ENCODE measurements around the gene ANKRD11. TPM values are rescaled to one million over a fixed set of nuclear protein-coding genes. Genes with fewer than 3 reads are reported as not detected.

ANKRD11 gene
- total RNA-seq: 103 and 105 TPM in 2 replicates

DNA sequence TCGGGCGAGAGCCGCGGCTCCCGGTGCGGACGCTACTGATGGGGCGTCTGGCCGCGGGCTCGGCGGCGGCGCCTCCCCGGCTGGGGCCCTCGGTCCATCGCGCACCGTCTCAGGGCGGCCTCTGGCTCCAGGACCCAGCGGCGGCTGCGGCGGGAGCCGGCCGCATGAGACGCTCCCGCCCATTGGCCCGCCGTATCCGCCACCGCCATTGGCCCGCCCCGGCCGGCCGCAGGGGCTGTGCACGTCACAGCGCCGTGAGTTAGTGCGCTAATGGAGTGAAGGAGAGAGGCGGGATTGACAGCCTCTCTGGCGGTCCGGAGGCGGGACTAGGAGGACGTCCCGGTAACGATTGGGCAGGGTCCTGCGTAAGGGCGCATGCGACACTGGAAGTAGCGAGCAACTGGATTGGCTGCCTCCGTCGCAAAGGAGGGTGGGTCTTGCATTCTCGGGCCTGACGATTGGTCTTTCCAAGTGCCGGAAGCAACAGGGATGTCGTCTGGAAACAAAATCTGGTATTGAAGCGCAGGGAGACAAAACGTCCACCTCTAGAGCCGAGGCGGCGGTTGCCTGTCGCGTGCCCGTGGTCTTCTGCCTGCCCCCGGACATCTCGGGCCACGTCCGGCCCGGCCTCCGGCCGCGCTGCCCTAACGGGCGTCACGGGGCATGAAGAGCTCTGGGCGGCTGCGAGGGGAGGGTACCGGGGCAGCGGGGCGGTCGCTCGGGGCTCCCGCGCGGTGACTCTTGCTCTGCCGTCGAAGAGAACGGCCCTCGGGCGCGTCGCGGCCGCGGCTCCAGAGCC, at the start of gene ANKRD11:
Gene ANKRD11, minus strand, starts transcription at position 123 of the 799 bp plus-strand sequence. CDS start 173,542 bp downstream, outside the sequence.

DNA sequence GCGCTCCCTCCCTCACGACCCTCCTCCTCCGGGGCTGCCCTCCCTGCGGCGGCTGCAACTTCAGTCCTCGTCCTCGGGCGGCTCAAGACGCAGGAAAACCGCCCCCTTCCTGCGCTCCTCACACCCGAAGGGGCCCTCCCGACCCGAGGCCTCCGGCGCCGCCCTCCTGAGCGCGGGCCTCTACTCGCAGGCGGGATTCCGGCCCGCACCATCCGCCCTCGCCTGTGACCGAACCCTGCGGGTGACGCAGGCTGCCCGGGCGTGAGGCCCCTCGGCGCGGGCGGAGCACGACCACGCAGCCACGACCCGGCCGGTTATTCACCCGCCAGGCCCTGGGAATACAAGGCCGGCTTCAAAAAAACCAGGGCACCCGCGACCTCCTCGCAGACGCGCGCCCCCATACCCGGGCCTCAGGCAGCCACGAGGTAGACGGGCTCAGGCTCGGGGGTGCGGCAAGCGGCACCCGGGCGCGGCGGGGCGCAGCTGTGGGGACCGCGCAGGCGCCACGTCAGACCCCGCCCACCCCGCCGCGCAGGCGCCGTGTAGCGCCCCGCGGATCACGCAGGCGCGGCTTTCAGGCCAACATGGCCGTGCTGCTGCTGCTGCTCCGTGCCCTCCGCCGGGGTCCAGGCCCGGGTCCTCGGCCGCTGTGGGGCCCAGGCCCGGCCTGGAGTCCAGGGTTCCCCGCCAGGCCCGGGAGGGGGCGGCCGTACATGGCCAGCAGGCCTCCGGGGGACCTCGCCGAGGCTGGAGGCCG, 17.7 kb upstream of the ANKRD11 start, which contains the start of gene SPG7:
Gene SPG7, plus strand, starts transcription at position 570 of the 757 bp plus-strand sequence. Its CDS starts 15 bp downstream, at position 585.

Small RNAs within 50 kb of the gene (small RNA-seq; reads per million reads assigned to genes)
- not detected for gene RNU6-430P

Other genes with a start within 250 kb of the ANKRD11 start
- 126 and 142 TPM in 2 replicates for gene SPG7, start 17.8 kb upstream of the ANKRD11 start, total RNA-seq
- gene RPL13, start 70.1 kb upstream of the ANKRD11 start, total RNA-seq: 2,457 and 3,062 TPM in 2 replicates
- 2.1 and 7.8 TPM in 2 replicates for gene CPNE7, start 85.2 kb upstream of the ANKRD11 start, total RNA-seq
- gene DPEP1, start 123.1 kb upstream of the ANKRD11 start, total RNA-seq: 0.10 and 0.33 TPM in 2 replicates
- 123 and 163 TPM in 2 replicates for gene CHMP1A, start 167.1 kb upstream of the ANKRD11 start, total RNA-seq
- gene SPATA33, start 167.3 kb upstream of the ANKRD11 start, total RNA-seq: 2.9 and 3.7 TPM in 2 replicates
- 43.4 and 44.2 TPM in 2 replicates for gene CDK10, start 196.1 kb upstream of the ANKRD11 start, total RNA-seq
- gene SPATA2L, start 211.1 kb upstream of the ANKRD11 start, total RNA-seq: 22.4 and 25.2 TPM in 2 replicates
- 8.0 and 14.7 TPM in 2 replicates for gene VPS9D1, start 230.3 kb upstream of the ANKRD11 start, total RNA-seq
- gene ZNF276, start 231.0 kb upstream of the ANKRD11 start, total RNA-seq: 24.1 and 27.1 TPM in 2 replicates